ENCODE measurements around the gene ATP8B1. TPM values are rescaled to one million over a fixed set of nuclear protein-coding genes. Genes with fewer than 3 reads are reported as not detected.

Gene ATP8B1
- total and polyA plus RNA-seq, 2 donors (not counting 3 experiments of a cell fraction or from before 2014, with no cell fraction given): 49.3 to 100 TPM

- CTCF ChIA-PET: interaction anchor here (1.3 to 1.9 kb wide), 4 partner anchors 9 to 154 kb away, joined by 3 to 10 read pairs (median 6); no protein-coding TSS in a partner anchor
- H3K9ac ChIP-seq (replicated peaks; ENCODE audit: extremely low read depth, insufficient read depth, low read length): peak overlapping the region; percentile 49
- peak overlapping the region; percentile 82 for H3K27ac ChIP-seq (ENCODE audit: insufficient read depth, low read depth, low read length)
These were observed 18.4 kb downstream of the ATP8B1 start for GRCh38 chr18:57784801-57785114.

More at GRCh38 chr18:57784801-57785114, 18.4 kb downstream of the ATP8B1 start:
- H3K36me3 ChIP-seq (ENCODE audit: control insufficient read depth in 2 of 2, extremely low read depth in 1 of 2, insufficient read depth in 2 of 2, low read length in 2 of 2): no peaks in the 10 kb centered on the region
- TF ChIP-seq EZH2 (IDR thresholded peaks at IDR 0.05; ENCODE audit: borderline replicate concordance, low read depth, low read length, severe bottlenecking): no peak
- TF ChIP-seq POLR2AphosphoS5 (IDR thresholded peaks at IDR 0.05; ENCODE audit: insufficient read depth, low read depth, low read length): no peak
- TF ChIP-seq FOS (IDR thresholded peaks at IDR 0.05; ENCODE audit: borderline replicate concordance, insufficient read depth, low read length): no peak
- TF ChIP-seq JUN (IDR thresholded peaks at IDR 0.05; ENCODE audit: borderline replicate concordance, insufficient read depth, insufficient read length, low read depth): no peak
- no peak for TF ChIP-seq MAX (IDR thresholded peaks at IDR 0.05; ENCODE audit: insufficient read depth, insufficient read length)
- TF ChIP-seq MYC (IDR thresholded peaks at IDR 0.05; ENCODE audit: low read depth, low read length): no peak
- no peak for TF ChIP-seq GATA2 (IDR thresholded peaks at IDR 0.05; ENCODE audit: insufficient read depth, insufficient read length, low read depth, low read length)
- TF ChIP-seq CTCF (IDR thresholded peaks at IDR 0.05; ENCODE audit: extremely low read depth in 1 of 2, insufficient read depth in 1 of 2, low read depth in 1 of 2, low read length in 2 of 2): no peak
- no peak for TF ChIP-seq POLR2A (IDR thresholded peaks at IDR 0.05; ENCODE audit: low read depth, low read length)
- no TSS peak for BruUV-seq (replicated peaks)
- peak overlapping the region; percentile 60 for H3K4me2 ChIP-seq (ENCODE audit: insufficient read depth, low read length)
- DNase-seq (ENCODE audit: low read depth, low spot score): no peak
- no peaks in the 10 kb centered on the region for H3K27me3 ChIP-seq (ENCODE audit: control insufficient read depth in 2 of 2, insufficient read depth in 2 of 2, low read length in 2 of 2)
- intact Hi-C loops (cut with micrococcal nuclease) (loop anchor here (1.0 to 10.0 kb wide), 5 partner anchors 19 to 260 kb away; partner anchors contain the start of genes ATP8B1 and NEDD4L), dilution Hi-C loops (cut with MboI; ENCODE audit: extremely low pct_ligation_motif_present, low sequenced_read_pairs) (no loop called here)
- no peak overlapping the region for H3K4me3 ChIP-seq (replicated peaks in 1 of 3; ENCODE audit: insufficient read depth in 1 of 3, low read depth in 1 of 3, low read length in 3 of 3)
- no peak overlapping the region for H2AFZ ChIP-seq (ENCODE audit: low read depth, low read length)
- POLR2A ChIA-PET: interaction anchor here (1.3 to 2.0 kb wide), 3 partner anchors 12 to 35 kb away, joined by 3 to 10 read pairs (median 7); no protein-coding TSS in a partner anchor
- H3K9me3 ChIP-seq (replicated peaks; ENCODE audit: control insufficient read depth, insufficient read depth, low read length): no peaks in the 10 kb centered on the region
- H4K20me1 ChIP-seq (replicated peaks; ENCODE audit: control insufficient read depth, extremely low read depth, insufficient read depth, low read length): no peaks in the 10 kb centered on the region
- H3K9me1 ChIP-seq (replicated peaks; ENCODE audit: control insufficient read depth, extremely low read depth, insufficient read depth, low read length): no peaks in the 10 kb centered on the region
- peaks cover 98% of the 10 kb centered on the region for H3K4me1 ChIP-seq (ENCODE audit: control insufficient read depth, extremely low read depth, insufficient read depth, low read length)
- no peak for FAIRE-seq
- peaks cover 61% of the 10 kb centered on the region for H3K79me2 ChIP-seq (ENCODE audit: control insufficient read depth, insufficient read depth, low read length)

Measured in endothelial cell of umbilical vein (primary cell).